Choroid plexus epithelial cell (primary cell): Measurements from ENCODE around the gene ADAMTS17.

Experiments
- DNase-seq: peaks from one replicate; pipeline ENCODE4 v3.0.0-alpha.2; 2010; ENCODE audit warnings: low read depth
- H3K4me3 ChIP-seq: 2 replicates; pipeline ENCODE4 v1.5.1; 2011; ENCODE audit warnings: low read depth, mild to moderate bottlenecking, control low read depth, low read length, moderate library complexity
- CTCF ChIP-seq: conservative IDR thresholded peaks from 2 replicates; pipeline ENCODE4 v1.5.1; 2011; ENCODE audit warnings: low read depth, mild to moderate bottlenecking, control low read depth, inconsistent platforms, low read length, moderate library complexity

The ADAMTS17 gene

DNA sequence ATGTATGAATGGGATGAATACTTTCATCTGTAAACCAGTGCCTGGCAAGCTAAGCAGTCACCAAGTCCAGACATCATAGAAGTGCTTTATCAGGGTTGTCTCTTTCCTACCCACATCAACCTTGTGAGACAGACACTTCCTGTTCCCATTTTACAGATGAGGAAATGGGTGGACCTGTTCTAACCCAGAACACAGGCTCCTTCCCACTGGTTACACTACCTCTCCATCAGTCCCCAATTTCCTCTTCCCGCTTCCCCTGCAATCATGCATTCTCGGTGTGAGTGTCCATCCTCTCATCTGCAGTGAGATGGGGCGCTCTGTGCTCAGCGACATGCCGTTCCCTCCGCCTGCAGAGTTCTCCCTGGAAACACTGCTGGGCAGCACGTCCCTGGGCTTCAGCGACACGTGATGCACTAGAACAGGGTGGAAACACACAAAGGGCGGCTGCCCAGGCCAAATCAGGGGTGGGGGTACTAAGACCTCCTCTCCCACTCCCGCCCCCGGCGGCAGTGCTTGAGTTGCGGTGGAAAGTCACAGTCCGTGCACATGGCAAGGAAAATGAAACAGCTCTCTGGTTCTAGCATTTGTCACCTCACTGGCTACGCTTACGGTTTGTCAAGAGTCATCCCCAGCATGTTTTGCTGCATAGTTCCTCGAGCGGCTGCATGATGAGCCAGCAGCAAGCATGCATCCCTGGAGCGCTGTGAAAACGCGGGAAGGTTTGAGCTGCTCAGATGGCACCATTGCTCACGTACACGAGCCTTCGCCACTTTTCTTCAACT is 201.1 kb downstream of the ADAMTS17 start:
- DNase-seq: no peak
- no peak overlapping the region for H3K4me3 ChIP-seq
- no peak for TF ChIP-seq CTCF

- no peak overlapping the region for H3K4me3 ChIP-seq
- TF ChIP-seq CTCF: no peak
- no peak for DNase-seq
These were observed 207.2 kb downstream of the ADAMTS17 start for GRCh38 chr15:100134586-100134985.

DNA sequence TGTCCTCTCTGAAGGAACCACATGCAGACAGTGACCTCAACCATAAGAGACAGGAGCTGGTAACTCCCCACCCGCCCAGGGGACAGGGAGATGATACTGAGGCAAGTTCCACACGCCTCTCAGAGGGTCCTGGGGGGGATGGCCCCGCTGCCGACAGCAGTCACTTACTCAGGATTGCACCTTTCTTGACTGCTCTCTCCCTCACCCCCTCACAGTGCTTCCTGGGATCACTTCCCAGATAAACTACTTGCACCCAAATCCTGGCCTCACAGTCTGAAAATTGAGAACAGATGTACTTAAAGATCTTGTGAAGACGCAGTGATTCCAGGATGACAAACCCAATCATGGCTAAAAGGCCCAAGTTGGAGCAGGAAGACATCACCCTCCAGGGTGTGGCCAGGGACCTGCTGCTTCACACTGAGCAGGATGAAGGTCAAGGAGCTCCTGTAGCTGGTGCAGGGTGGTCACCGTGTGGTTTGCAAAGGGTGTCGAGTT is 207.6 kb downstream of the ADAMTS17 start:
- DNase-seq: no peak
- no peak for TF ChIP-seq CTCF

GRCh38 chr15:100133001-100133400 is 208.8 kb downstream of the ADAMTS17 start:
- TF ChIP-seq CTCF: no peak
- no peak overlapping the region for H3K4me3 ChIP-seq
- no peak for DNase-seq

More for the DNA sequence above, 207.6 kb downstream of the ADAMTS17 start:
- no peak overlapping the region for H3K4me3 ChIP-seq

DNA sequence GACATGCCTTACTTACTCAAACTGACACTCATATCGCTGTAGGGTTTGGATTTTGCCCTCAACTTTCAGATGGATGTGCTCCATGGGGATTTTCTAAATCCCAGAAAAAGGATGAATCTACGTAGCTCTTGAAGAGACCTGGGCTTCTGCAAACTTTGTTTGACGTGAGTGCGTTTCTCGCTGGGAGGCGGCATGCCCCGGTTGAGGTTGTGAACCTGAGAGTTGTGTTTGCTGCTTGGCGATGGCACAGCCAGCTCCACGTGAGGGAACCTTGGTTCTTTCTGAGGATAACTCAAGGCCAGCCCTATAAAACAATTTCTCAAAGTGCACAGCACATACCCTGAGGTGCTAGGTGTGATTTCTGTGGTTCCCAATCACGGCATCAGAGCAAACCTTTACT is 209.5 kb downstream of the ADAMTS17 start:
- DNase-seq: no peak
- no peak for TF ChIP-seq CTCF
- no peak overlapping the region for H3K4me3 ChIP-seq

- peak; percentile 65 for DNase-seq
- H3K4me3 ChIP-seq: peak overlapping the region; percentile 51
- peak; percentile 73 for TF ChIP-seq CTCF
These were observed 210.2 kb downstream of the ADAMTS17 start for GRCh38 chr15:100131321-100132224.
